ENCODE results near the gene NUP98.
"Not testable (repeated sequence)": the region's sequence is repeated elsewhere in the genome, so short reads cannot be mapped to it uniquely, and the experiment has no call there.

NUP98 gene

DNA sequence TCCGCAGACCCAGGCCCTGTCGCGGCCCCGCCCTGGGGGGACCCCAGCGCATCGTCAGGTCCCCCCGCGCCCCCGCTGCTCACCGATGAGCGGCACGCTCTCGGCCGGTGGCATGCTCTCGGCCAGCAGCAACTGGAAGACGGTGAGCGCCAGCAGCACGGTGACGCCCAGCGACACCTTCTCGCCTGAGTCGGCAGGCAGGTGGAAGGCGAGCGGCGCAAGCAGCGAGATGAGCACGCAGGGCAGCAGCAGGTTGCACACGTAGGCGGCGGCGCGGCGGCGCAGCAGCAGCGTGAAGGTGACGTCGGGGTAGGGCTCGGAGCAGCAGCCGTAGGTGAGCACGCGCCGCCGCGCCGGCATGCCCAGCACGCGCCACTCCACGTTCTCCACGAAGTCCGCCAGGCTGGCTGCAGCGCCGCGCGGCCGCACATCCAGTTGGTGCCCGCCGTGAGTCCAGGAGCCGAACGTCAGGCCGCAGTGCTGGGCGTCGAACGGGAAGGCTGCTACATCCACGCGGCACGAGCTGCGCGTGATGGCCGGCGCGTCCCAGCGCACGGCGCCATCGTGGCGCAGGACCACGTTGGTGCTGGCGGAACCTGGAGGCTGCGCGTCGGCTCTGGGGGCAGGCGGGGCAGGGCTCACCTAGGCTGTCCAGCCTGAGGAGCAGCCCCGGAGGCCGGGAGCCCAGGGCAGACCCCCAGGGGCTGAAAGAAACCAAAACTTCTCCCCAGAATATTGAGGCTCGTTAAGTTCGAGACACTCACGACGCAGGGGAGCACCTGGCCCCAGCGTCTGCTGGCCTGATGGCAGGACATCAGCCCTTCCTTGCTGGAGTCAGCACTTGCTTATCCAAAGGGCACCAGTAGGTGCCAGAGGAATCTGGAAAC, 130.0 kb downstream of the NUP98 start:
- DNase-seq, result no peak

DNA sequence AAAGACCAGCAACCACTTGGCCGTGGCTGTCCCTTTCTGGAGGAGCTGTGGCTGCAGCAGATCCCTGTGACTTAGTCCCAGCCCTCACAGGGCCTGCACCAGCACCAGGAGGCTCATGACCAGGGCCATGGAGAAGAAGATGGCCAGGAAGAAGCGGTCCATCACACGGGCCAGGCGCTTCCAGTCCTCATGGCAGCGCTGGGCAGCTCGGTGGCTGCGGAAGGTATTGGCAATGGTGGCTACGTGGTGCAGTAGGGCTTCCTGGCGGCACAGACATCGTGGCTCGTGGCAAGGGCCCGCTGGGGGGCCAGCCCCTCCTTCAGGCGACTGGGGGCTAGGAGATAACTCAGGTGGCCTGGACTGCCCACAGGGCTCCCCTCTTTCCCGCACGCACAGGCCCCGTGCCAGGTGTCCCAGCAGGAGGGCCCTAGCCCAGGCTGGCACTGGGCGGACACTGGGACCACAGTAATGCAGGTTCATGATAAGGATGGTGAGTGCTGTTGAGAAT, 131.3 kb downstream of the NUP98 start:
- no peak for DNase-seq

DNA sequence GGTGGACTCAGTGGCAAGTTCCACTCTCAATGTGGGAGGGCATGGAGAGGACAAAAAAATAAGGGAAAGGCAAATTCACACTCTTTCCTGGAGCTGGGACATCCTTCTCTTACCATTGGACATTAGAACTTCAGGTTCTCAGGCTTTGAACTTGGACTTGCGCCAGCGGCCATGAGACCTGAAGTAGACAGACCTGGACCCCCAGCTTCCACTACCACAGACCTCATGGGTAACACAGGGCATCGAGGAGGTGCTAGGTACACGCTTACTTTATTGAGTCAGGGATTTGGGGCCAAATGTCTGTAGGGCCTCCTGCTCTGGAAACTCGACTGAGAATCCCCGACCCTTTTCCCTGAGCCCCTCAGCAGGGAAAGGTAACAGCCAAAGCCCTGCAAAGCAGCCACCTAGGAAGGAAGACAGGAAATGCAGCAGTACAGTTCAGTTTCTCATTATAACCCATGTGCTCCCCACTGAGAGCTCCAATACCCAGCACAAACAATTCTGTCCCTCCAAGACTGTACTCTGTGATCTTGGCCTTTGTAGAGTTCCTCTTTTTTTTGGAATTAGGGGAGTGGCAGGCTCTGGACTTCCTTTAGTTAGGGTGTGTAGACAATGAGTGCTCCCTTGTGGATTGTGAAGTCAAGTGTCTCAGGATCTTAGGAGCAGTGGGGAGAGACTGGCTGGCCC, 131.9 kb downstream of the NUP98 start:
- DNase-seq, result peak; percentile 24

DNA sequence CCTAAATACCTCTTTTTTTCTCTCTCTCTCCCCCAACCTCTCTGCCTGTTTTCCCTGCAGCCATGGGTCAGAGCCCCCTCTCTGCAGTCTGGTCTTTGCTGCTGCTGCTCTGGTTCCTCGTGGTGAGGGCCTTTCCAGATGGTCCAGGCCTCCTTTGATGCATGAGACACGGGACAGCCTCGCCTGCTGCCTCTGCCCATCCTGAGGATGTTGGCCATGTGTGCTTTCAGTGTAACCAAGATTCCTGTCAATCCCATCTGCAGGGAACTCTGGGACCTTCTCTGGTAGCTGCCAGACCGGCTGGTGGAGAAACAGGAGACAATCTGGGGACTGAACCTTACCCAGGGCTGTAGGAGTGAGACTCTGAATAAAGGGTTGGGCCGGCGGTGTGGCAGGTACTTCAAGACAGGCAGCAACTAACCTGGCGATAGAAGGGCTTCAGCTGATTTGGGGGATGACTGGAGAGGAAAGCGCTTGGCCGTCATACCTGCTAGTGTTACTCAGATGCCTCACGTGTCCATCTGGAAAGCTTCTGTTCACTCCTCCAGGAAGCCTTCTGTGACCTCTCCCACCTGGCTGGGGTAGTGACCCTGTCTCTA, 133.2 kb downstream of the NUP98 start:
- no peak for DNase-seq

DNA sequence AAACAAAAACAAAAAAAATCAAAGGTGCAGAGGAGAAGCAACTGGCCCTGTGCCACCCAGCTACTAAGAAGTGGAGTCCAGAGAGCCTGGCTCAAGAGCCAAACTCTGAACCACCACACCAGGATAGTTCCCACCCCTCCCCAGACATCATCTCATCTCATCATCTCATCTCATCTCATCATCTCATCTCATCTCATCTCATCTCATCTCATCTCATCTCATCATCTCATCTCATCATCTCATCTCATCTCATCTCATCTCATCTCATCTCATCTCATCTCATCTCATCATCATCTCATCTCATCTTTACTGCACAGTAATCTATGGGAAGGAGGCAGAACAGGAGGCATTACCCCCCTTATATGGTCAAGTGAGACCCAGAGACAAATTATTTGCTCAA, 134.5 kb downstream of the NUP98 start:
- DNase-seq, result no peak

DNA sequence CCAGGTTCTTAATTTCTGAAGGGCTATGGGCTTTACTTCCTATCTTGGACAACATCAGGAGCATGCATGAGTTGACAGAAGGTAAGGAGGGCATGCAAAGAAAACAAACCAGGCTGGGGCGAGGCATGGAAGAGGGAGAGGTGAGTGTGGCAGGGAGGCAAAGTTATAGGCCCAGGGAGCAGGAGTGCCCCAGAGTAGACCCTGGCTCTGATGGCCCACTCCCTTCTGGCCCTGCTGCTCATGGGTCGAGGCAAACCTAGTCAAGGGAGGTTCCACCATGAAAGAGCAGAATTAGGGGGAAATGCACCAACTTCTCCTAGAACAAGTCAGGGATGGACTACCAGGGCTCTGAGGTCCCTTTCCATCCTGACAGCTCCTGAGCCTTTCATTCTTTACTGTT, 136.4 kb downstream of the NUP98 start:
- no peak for DNase-seq

DNA sequence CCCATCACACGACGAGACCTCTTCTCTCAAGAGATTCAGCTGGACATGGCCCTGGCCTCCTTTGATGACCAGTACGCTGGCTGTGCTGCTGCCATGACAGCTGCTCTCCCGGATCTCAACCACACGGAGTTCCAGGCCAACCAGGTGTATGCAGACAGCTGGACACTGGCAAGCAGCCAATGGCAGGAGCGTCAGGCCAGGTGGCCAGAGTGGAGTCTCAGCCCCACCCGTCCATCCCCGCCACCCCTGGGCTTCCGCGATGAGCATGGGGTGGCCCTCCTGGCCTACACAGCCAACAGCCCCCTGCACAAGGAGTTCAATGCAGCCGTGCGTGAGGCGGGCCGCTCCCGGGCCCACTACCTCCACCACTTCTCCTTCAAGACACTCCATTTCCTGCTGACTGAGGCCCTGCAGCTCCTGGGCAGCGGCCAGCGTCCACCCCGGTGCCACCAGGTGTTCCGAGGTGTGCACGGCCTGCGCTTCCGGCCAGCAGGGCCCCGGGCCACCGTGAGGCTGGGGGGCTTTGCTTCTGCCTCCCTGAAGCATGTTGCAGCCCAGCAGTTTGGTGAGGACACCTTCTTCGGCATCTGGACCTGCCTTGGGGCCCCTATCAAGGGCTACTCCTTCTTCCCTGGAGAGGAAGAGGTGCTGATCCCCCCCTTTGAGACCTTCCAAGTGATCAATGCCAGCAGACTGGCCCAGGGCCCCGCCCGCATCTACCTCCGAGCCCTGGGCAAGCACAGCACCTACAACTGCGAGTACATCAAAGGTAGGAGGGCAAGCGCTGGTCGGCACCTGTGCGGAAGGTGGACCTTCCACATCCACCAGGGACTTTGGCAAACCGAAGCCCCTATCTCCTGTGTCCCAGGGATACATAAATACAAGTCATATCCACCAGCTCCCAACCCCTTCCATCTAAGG, 137.5 kb downstream of the NUP98 start:
- no peak for DNase-seq

DNA sequence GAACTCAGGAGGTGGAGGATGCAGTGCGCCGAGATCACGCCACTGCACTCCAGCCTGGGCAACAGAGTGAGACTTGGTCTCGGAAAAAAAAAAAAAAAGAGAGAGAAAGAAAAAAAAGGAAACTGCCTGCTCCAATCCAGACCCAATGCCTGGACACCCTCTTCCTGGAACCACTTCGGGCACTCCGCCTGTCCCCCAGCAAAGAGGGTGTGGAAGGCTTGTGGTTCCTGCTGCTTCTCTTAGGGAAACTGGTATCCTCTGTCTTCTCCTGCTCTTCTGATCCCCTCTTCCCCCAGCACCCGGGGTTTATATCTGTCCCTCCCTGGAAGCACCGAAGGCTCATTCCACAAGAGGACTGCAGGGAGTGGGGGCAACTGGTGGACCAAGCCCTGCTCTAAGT, 139.1 kb downstream of the NUP98 start:
- DNase-seq, result no peak

DNA sequence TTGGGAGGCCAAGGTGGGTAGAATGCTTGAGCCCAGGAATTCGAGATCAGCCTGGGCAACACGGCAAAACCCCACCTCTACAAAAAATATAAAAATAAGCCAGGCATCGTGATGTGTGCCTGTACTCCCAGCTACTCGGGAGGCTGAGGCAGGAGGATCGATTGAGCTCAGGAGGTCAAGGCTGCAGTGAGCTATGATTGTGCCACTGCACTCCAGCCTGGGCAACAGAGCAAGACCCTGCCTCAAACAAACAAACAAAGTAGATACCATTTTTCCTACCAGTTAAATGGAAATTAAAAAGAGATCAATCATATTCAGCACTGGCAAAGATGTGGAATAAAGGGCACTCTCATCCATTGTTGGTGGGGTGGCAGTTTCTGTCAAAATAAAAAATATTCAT, 140.0 kb downstream of the NUP98 start:
- not testable (repeated sequence) for DNase-seq

DNA sequence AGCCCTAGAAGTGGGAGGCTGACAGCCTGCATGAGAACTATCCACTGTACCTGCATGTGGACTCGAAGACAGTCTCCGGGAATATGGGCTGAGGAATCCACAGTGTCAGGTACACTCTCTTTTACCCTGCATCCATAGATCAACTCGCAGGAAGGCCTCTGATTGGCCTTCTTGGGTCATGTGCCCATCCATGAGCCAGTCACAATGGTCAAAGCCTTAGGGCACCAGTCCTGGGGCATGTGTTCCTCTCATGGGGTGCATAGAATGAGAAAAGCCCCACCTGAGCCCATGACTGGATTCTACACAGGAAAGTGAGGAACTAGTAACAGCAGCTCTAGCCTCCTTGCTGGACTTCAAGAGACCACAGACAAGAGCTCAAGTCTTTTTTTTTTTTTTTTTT, 141.8 kb downstream of the NUP98 start:
- DNase-seq, result no peak

DNA sequence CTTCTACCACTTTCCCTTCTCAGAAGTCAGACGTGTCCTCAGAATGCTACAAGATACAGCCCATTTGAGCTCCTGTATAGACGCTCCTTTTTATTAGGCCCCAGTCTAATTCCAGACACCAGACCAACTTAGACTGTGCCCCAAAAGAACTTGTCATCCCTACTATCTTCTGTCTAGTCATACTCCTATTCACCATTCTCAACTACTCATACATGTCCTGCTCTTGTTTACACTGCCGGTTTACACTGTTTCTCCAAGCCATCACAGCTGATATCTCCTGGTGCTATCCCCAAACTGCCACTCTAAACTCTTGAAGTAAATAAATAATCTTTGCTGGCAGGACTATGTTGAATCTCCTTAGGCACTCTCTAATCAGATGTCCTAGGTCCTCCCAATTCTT, 144.8 kb downstream of the NUP98 start:
- DNase-seq, result not testable (repeated sequence)

DNA sequence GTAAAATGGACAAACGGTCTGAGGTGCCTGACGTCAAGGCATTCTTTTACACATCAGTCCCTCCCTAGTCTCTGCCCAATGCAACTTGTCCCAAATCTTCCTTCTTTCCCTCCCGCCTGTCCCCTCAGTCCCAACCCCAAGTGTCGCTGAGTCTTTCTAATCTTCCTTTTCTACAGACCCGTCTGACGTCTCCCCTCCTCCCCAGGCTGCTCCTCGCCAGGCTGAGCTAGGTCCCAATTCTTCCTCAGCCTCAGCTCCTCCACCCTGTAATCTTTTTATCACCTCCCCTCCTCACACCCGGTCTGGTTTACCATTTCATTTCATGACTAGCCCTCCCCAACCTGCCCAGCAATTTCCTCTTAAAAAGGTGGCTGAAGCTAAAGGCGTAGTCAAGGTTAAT, 148.0 kb downstream of the NUP98 start:
- DNase-seq, result not testable (repeated sequence)

DNA sequence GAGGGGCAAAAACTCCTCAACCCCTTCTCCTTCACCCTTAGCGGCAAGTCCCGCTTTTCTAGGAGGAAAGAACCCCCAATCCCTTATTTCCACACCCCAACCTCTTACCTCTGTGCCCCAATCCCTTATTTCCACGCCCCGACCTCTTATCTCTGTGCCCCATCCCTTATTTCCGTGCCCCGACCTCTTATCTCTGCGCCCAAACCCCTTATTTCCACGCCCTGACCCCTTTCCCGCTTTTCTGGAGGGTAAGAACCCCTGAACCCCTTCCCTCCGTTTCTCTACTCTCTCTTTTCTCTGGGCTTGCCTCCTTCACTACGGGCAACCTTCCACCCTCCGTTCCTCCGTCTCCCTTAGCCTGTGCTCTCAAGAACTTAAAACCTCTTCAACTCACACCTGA, 148.5 kb downstream of the NUP98 start:
- DNase-seq, result not testable (repeated sequence)

DNA sequence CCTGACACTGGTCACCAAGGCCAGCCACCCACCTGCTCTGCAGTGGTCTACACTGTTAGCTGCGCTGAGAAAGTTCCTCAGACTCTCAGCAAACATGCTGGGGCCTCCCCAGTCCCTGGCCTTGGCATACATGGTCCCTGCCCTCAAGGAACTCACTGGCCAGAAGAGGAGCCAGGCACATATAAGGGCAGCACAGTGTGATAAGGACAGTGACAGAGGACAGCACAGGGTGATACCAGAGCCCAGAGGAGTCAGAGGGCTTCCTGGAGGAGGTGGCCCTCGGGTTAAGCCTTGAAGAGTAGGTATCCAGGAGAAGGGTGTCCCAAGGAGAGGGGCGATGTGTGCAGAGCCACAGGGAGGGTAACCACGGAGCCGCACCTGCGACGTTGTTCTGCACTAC, 151.8 kb downstream of the NUP98 start:
- DNase-seq, result no peak

DNA sequence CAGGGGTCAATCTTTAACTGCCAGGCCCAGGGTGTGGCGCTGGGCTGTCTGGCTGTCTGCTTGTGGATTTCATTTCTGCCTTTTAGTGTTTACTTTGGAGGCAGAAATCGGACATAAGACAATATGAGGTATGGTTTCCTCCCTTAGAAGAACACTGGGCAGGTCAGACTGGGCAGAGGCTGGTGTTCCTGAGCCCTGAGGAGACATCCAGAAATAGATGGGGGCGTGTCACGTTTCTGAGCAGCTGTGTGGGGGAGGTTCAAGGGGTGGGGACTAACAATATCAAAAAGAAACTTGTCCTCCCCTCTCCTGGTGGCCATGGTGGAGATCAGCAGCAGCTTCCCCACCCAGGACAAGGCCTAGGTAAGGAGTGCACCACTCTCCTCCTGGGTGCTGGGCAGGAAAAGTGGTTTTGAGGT, 152.5 kb downstream of the NUP98 start, which contains the start of gene ART1:
ART1 (plus strand) TSS at position 312 of the 419 bp plus-strand sequence. CDS start 14,086 bp downstream, outside the sequence.
- DNase-seq, result no peak

DNA sequence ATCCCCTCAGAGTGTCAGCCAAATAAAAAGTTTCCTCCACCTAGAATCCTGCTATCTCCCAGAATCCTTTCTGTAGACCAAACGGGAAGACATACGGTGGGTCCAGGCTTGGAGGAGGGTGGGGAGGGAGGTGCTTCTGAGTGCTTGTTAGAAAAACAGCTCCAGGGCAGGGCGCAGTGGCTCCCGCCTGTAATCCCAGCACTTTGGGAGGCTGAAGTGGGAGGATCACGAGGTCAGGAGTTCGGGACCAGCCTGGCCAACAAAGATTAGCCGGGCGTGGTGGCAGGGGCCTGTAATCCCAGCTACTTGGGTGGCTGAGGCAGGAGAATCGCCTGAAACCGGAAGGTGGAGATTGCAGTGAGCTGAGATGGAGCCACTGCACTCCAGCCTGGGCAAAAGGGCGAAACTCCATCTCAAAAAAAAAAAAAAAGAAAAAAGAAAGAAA, 154.2 kb downstream of the NUP98 start:
- DNase-seq, result not testable (repeated sequence)

DNA sequence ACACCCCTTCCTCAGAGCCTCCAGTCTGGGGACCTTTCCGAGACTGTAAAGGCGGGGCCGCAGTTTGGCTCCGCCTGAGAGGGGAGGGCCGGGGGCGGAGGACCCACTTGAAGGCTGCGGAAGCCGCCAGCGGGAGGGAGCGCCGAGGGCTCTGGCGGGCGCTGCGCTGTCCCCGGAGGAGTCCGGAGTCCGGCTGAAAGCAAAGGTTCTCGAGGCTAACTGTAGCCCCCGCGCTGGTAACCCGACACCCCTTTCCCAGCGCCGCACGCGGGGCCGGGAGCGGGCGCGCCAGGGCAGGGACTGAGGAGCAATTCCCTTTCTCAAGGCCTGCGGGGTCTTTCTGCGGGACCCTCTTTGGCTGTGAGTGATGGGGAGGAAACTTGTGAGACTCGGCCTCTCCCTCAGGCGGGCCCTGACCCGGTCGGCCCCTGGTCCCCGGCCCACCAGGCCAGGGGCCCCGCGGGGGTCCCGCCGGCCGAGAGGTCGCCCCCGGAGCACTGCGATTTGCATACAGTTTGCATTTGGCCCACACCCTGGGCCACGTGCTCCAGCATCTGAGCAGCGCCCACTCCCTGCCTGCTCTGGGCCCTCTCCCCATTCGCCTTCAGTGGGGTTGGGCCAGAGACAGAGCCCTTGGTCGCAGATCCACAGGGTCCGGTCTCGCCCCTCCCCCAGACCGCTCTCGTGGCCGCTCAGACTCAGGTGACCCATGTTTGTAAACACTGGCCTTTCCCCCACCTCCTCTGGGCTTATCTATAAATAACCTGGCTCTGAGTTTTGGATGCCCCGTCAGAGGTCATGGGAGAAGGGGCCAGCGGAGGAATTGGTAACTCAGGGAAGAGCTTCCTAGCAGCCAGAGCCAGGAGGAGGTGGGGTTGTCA, 155.0 kb downstream of the NUP98 start:
- peak; percentile 55 for DNase-seq

DNA sequence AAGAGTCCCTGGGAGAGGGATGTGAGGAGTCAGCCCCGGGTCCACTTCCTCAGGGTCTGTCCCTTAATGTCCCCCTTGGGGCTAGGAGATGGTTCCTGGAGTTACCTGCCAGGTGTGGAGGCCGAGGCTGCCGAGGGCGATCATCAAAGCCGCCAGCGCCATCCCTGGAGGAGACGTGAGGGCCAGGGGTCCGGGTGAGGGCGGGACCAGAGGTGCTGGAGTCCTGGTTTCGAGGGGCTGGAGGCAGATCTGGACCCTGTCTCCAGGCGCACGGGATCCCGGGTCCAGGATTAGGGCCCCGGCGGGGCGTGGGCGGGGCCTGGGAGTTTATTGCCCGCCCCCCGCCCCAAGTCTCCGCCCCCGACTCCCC, 155.7 kb downstream of the NUP98 start, which contains the start of gene ART5:
ART5 (minus strand) TSS at position 292 of the 370 bp plus-strand sequence; CDS start at position 162, 130 bp downstream.
- no peak for DNase-seq

DNA sequence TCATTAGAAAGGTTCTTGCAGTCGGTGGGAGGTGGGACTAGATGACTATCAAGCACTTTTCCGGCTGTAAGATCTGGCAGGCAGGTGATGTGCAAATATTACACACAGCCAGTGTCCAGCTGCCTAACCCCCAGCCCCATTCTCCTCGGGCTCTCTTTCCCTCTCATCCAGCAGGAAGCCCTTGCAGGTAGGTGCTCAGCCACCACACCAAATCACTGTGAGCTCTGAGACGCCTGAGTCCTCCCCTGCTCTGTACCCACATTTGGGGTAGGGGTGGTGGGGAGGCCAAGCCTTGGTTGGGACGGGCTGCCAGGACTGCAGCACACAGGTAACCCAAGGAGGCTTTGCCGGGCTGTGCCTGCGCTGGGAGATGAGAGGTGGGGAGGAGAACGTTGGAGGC, 156.2 kb downstream of the NUP98 start:
- no peak for DNase-seq

DNA sequence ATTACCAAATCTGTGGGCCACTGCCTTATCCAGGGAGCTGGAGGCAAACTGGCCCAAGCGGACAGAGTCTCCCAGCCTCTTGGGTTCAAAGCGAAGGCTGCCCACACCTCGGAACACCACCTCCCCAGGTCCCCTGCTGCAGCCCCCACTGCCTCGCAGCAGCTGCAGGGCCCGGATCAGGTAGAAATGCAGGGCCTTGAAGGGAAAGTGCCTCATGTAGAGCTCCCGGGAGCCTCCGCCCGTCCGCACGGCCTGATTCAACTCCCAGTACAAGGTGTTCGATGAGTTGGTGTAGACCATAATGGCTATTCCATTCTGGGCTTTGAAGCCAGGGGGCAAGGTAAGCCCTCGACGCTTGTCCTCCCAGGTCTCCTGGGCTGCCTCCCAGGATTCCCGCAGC, 157.5 kb downstream of the NUP98 start:
- no peak for DNase-seq

DNA sequence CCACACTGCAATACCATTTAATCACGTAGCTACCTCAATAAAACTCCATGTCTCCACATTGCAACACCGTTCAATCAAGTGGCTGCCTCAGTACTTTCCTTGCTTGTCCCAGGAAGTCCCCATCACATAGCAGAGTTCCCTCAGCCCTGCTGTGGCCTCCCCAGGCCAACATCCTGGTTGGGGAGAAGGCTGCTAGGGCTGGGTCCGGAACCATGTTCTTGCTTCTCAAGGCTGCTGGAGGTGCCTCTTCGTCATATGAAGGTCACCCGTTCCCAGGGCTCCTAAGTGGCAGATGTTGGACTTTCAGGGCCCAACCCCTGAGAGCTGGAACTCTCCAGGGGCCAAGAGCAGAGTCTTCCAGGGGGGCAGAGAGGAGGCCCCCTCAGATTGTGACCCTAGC, 158.8 kb downstream of the NUP98 start:
- no peak for DNase-seq

All from inflammatory macrophage treated with lipopolysaccharide for 4 hours (primary cell).